WTC11 (cell line): Measurements from ENCODE around the gene SEPTIN3. TPM values are rescaled to one million over a fixed set of nuclear protein-coding genes. Genes with fewer than 3 reads are reported as not detected.

ENCODE experiments used
- ATAC-seq: fragments of 200-7000 bp; cut with Tn5 transposase; 2 replicates; pipeline ENCODE4 v1.10.0; 2021; ENCODE audit warnings: mild to moderate bottlenecking, moderate library complexity
- CTCF ChIA-PET: fragments of 300-600 bp; sonication (Branson Sonifier 250); formaldehyde crosslinking; loops from one replicate; lab custom pipeline; 2021; ENCODE audit warnings: antibody characterized with exemption; lab: Charles Lee
- POLR2A ChIA-PET: fragments of 350-600 bp; sonication (Branson Sonifier 250); formaldehyde crosslinking; loops from one replicate; lab custom pipeline; 2021; ENCODE audit warnings: antibody characterized with exemption; lab: Charles Lee
- DNase-seq: peaks from one replicate; pipeline ENCODE4 v3.0.0; 2021; ENCODE audit warnings: low spot score
- H3K27ac Mint-ChIP-seq: 2 replicates; pipeline ENCODE4 v1.8.0; 2021; ENCODE audit warnings: mixed read lengths
- H3K27me3 Mint-ChIP-seq: 2 replicates; pipeline ENCODE4 v1.8.0; 2021; ENCODE audit warnings: low read depth, mild to moderate bottlenecking, moderate library complexity, mixed read lengths
- H3K36me3 Mint-ChIP-seq: 2 replicates; pipeline ENCODE4 v1.8.0; 2021; ENCODE audit warnings: mixed read lengths
- H3K4me1 Mint-ChIP-seq: 2 replicates; pipeline ENCODE4 v1.8.0; 2022; ENCODE audit warnings: mixed read lengths
- H3K4me3 Mint-ChIP-seq: 2 replicates; pipeline ENCODE4 v1.8.0; 2021; ENCODE audit warnings: mild to moderate bottlenecking, moderate library complexity, mixed read lengths
- H3K9me3 Mint-ChIP-seq: 2 replicates; pipeline ENCODE4 v1.8.0; 2021; ENCODE audit warnings: mixed read lengths
- AR ChIP-seq: fragments of 250-450 bp; sonication (Bioruptor Pico); IDR thresholded peaks from 2 replicates; pipeline ENCODE4 v1.9.0; 2021; ENCODE audit warnings: mild to moderate bottlenecking
- CBFB ChIP-seq: sonication (generic); formaldehyde crosslinking; IDR thresholded peaks from 2 replicates; pipeline ENCODE4 v1.8.1; 2022; ENCODE audit warnings: mild to moderate bottlenecking, low read depth, missing genetic modification reagents
- ELF4 ChIP-seq: sonication (generic); formaldehyde crosslinking; IDR thresholded peaks from 2 replicates; pipeline ENCODE4 v1.8.1; 2022; ENCODE audit warnings: low read depth, mild to moderate bottlenecking, moderate library complexity, missing genetic modification reagents
- EMX1 ChIP-seq: fragments of 250-450 bp; sonication (Bioruptor Pico); IDR thresholded peaks from 2 replicates; pipeline ENCODE4 v1.8.0; 2021; ENCODE audit warnings: mild to moderate bottlenecking
- FOXP1 ChIP-seq: sonication (generic); formaldehyde crosslinking; IDR thresholded peaks from 2 replicates; pipeline ENCODE4 v1.8.0; 2022; ENCODE audit warnings: missing genetic modification reagents, mild to moderate bottlenecking, moderate library complexity, borderline replicate concordance
- HMGXB4 ChIP-seq: sonication (generic); formaldehyde crosslinking; IDR thresholded peaks from 2 replicates; pipeline ENCODE4 v1.8.1; 2023; ENCODE audit warnings: mild to moderate bottlenecking, moderate library complexity, missing genetic modification reagents
- PREB ChIP-seq: sonication (generic); formaldehyde crosslinking; IDR thresholded peaks from 2 replicates; pipeline ENCODE4 v1.8.1; 2022; ENCODE audit warnings: mild to moderate bottlenecking, missing genetic modification reagents, moderate library complexity, borderline replicate concordance
- RORB ChIP-seq: fragments of 250-450 bp; sonication (Bioruptor Pico); IDR thresholded peaks from 2 replicates; pipeline ENCODE4 v1.9.0; 2021; ENCODE audit warnings: mild to moderate bottlenecking
- USF2 ChIP-seq: sonication (generic); formaldehyde crosslinking; IDR thresholded peaks from 2 replicates; pipeline ENCODE4 v1.8.1; 2023; ENCODE audit warnings: mild to moderate bottlenecking, missing genetic modification reagents, moderate library complexity
- ZNF138 ChIP-seq: sonication (generic); formaldehyde crosslinking; conservative IDR thresholded peaks from 2 replicates; pipeline ENCODE4 v1.8.1; 2022; ENCODE audit warnings: mild to moderate bottlenecking, moderate library complexity, missing genetic modification reagents
- total RNA-seq: library from RNA; stranded (reverse); gene quantifications from 3 replicates; pipeline ENCODE4 v1.2.3, GENCODE V29; 2021

The SEPTIN3 gene
- total RNA-seq, 1 experiment from 2014 or later: 19.5 TPM

- POLR2A ChIA-PET: interaction anchor here (0.7 kb wide), 1 partner anchor 102 kb away, joined by 3 read pairs; no protein-coding TSS in a partner anchor
- Mint-ChIP-seq H3K9me3 (no peaks in the 10 kb centered on the region), H3K4me1 (peaks cover 18% of the 10 kb centered on the region), H3K27ac (no peak overlapping the region), H3K4me3 (no peak overlapping the region), H3K36me3 (no peaks in the 10 kb centered on the region), H3K27me3 (peaks cover 63% of the 10 kb centered on the region)
- CTCF ChIA-PET: interaction anchor here (1.3 to 1.6 kb wide), 3 partner anchors 34 to 137 kb away, joined by 4 to 6 read pairs (median 4); no protein-coding TSS in a partner anchor
- ATAC-seq: no peak
- DNase-seq: no peak
- TF ChIP-seq AR (CRISPR knock-in tag): no peak
Observed at GRCh38 chr22:41974691-41975290, 5.5 kb downstream of the SEPTIN3 start.

DNA sequence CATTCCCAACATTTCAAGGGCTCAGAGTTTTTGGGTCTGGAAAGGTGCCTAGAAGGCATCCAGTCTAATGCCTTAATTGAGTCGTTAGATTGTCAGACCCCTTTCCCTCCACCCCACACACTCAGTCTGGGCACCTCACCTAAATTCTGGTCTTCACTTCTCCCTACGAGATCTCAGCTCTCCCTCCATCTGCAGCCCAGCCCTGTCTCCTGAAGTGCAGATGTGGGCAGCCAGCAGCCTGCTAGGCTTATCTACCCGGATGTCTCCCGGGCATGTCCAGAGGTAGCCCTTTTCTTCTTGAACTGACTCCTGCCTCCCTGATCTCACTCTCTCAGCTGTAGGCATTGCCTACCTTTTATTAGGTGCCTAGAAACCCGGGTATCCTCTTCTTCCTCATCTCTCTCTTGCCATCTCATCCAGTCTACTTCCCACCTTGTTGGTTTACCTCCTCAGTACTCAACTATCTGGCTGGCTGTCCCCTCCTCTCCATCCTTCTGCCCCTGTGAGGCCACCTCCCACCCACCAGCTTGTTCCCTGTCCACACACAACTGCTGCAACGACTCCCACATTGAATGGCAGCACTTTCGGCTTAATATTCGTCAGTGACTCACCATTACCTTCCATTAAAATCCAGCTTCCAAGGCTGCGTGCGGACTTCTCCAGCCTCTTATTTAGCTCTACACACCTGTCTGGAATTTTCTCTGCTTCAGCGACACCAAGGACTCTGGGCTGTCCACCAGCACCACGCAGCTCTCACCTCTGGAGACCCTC, 6.2 kb downstream of the SEPTIN3 start:
- POLR2A ChIA-PET: no interaction called here
- peaks cover 60% of the 10 kb centered on the region for H3K27me3 Mint-ChIP-seq
- CTCF ChIA-PET: interaction anchor here (0.8 to 1.6 kb wide), 4 partner anchors 8 to 137 kb away, joined by 3 to 6 read pairs (median 4); no protein-coding TSS in a partner anchor
- H3K36me3 Mint-ChIP-seq: no peaks in the 10 kb centered on the region
- peak overlapping the region; percentile 54 for H3K4me3 Mint-ChIP-seq
- no peaks in the 10 kb centered on the region for H3K9me3 Mint-ChIP-seq
- H3K4me1 Mint-ChIP-seq: peaks cover 18% of the 10 kb centered on the region
- no peak for ATAC-seq
- TF ChIP-seq FOXP1 (CRISPR knock-in tag) (no peak), USF2 (CRISPR knock-in tag) (no peak), CBFB (CRISPR knock-in tag) (no peak), RORB (CRISPR knock-in tag) (no peak), ELF4 (CRISPR knock-in tag) (no peak), PREB (CRISPR knock-in tag) (no peak), EMX1 (no peak), ZNF138 (CRISPR knock-in tag) (no peak)
- no peak for DNase-seq
- no peak overlapping the region for H3K27ac Mint-ChIP-seq

GRCh38 chr22:41976070-41976901, 7.0 kb downstream of the SEPTIN3 start:
- H3K9me3 Mint-ChIP-seq: no peaks in the 10 kb centered on the region
- ATAC-seq (peak; percentile 46), DNase-seq (peak; percentile 45)
- H3K36me3 Mint-ChIP-seq: no peaks in the 10 kb centered on the region
- H3K4me3 Mint-ChIP-seq: peak overlapping the region; percentile 54
- ChIA-PET POLR2A (no interaction called here), CTCF (interaction anchor here (0.8 to 1.6 kb wide), 4 partner anchors 9 to 136 kb away, joined by 3 to 6 read pairs (median 4); no protein-coding TSS in a partner anchor)
- H3K27ac Mint-ChIP-seq: no peak overlapping the region
- peaks cover 18% of the 10 kb centered on the region for H3K4me1 Mint-ChIP-seq
- TF ChIP-seq USF2 (CRISPR knock-in tag) (peak; percentile 93), HMGXB4 (CRISPR knock-in tag) (no peak)
- H3K27me3 Mint-ChIP-seq: peaks cover 55% of the 10 kb centered on the region
